OCI-LY7 (cell line): ENCODE results near the gene AGMO.

Source experiments
- EZH2phosphoT487 ChIP-seq: fragments of 200-600 bp; sonication (generic); IDR thresholded peaks from 2 replicates; pipeline ENCODE4 v1.6.1; 2018; ENCODE audit warnings: low read depth, borderline replicate concordance, mild to moderate bottlenecking, mixed run types, antibody characterized with exemption, low read length, moderate library complexity, mixed read lengths
- TF ChIP-seq, protein P1 (sequence below): fragments of 200-600 bp; sonication (generic); conservative IDR thresholded peaks from 2 replicates; pipeline ENCODE4 v1.5.1; 2014; ENCODE audit warnings: mild to moderate bottlenecking, antibody characterized with exemption, low read length, moderate library complexity, mixed read lengths

DNA sequence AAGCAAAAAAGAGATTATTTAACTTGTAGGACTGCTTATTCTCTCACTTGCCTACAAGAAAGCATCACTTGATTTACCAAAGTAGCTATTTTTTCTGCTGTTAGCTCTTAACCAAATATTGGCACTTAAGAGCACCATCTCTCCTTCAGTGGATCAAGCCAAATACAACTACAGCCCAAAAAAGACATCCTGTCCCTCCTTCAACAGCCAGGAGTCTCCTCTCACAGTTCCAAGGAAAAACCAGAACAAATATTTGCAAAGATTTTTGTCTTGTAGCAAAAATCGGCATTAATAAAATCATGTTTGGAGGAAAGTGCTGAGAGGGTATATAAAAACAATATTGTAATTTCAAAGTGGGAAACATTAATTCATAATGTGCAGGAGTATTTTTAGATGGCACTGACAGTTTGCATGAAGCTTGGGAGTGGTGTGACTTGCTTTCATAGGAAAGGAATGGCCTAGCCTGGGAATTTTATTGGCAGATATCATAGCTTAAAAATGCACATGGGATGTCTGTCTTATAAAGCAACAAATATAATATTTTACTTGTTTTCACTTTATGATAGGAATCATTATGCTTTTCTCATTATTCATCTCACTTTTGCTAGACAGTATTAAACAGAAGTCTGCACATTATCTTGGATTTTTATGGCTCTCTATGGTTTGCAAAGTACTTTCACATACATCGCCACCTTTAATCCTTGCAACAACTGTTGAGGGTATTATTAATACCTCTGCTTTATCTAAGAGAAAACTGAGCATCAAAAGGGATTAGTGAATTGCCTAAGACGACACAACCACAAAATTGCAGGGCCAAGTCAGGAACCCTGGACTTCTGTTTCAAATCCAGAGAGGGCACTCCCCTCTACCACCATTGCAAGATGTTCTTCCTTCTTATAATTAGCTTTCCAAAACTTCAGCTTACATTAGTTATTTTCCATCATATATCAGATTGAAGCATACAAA, 103.5 kb downstream of the AGMO start:
- TF ChIP-seq, protein P1, sequence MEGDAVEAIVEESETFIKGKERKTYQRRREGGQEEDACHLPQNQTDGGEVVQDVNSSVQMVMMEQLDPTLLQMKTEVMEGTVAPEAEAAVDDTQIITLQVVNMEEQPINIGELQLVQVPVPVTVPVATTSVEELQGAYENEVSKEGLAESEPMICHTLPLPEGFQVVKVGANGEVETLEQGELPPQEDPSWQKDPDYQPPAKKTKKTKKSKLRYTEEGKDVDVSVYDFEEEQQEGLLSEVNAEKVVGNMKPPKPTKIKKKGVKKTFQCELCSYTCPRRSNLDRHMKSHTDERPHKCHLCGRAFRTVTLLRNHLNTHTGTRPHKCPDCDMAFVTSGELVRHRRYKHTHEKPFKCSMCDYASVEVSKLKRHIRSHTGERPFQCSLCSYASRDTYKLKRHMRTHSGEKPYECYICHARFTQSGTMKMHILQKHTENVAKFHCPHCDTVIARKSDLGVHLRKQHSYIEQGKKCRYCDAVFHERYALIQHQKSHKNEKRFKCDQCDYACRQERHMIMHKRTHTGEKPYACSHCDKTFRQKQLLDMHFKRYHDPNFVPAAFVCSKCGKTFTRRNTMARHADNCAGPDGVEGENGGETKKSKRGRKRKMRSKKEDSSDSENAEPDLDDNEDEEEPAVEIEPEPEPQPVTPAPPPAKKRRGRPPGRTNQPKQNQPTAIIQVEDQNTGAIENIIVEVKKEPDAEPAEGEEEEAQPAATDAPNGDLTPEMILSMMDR = no peak
- no peak for TF ChIP-seq EZH2phosphoT487
